GM23338 (cell line): ENCODE results near the gene BAMBI. TPM values are rescaled to one million over a fixed set of nuclear protein-coding genes. Genes with fewer than 3 reads are reported as not detected.

ENCODE experiments used
- polyA plus RNA-seq: library from polyadenylated mRNA; unstranded; fragments of >200 nt; fragmentation: Nextera tagmentation; extraction: Ambion mirVana; gene quantifications from 2 replicates; pipeline ENCODE4 v1.2.1, GENCODE V29; 2016
- small RNA-seq: library from RNA; depleted of rRNA; stranded (forward); fragments of <200 nt; gene quantifications from one replicate; pipeline ENCODE3, GENCODE V24; 2014; ENCODE audit warnings: low replicate concordance
- total RNA-seq: library from RNA; depleted of rRNA; stranded (reverse); fragments of >200 nt; shearing (Covaris generic); gene quantifications from 2 replicates; pipeline ENCODE4 v1.2.3, GENCODE V29; 2014; rRNA removed

The BAMBI gene
- total and polyA plus RNA-seq, 2 experiments from 2014 or later, result 20.1 to 37.5 TPM

Small RNA genes lying within 50 kb of the gene (small RNA-seq; reads per million reads assigned to genes)
- gene RNU4ATAC6P (not detected), gene RNU6-1067P (not detected)

Other genes starting within 250 kb of the BAMBI start
- 106 and 116 TPM in 2 replicates for gene WAC, start 144.4 kb upstream of the BAMBI start, total RNA-seq
- gene WAC, start 144.4 kb upstream of the BAMBI start, polyA plus RNA-seq, result 52.8 and 59.4 TPM in 2 replicates